ENCODE data around the gene POU3F1.

The POU3F1 gene

GRCh38 chr1:38046333-38046883 is at the start of gene POU3F1:
TSS of gene POU3F1 (minus strand) at chr1:38046793. CDS start at chr1:38046743, 50 bp downstream.
- DNase-seq = no peak

GRCh38 chr1:38095454-38095931 is 48.9 kb upstream of the POU3F1 start:
- DNase-seq = no peak

- DNase-seq = no peak
Observed at GRCh38 chr1:38094711-38095290, 48.2 kb upstream of the POU3F1 start.

GRCh38 chr1:38093569-38094520 is 47.3 kb upstream of the POU3F1 start:
- no peak for DNase-seq

- no peak for DNase-seq
Observed at GRCh38 chr1:38092256-38092655, 45.7 kb upstream of the POU3F1 start.

- DNase-seq = no peak
Observed at GRCh38 chr1:38090796-38091195, 44.2 kb upstream of the POU3F1 start.

- no peak for DNase-seq
Observed at GRCh38 chr1:38089712-38090360, 43.2 kb upstream of the POU3F1 start.

- DNase-seq = no peak
Observed at GRCh38 chr1:38088791-38089190, 42.2 kb upstream of the POU3F1 start.

GRCh38 chr1:38088366-38088765 is 41.8 kb upstream of the POU3F1 start:
- no peak for DNase-seq

GRCh38 chr1:38087676-38088075 is 41.1 kb upstream of the POU3F1 start:
- no peak for DNase-seq

- DNase-seq = no peak
Observed at GRCh38 chr1:38085666-38086330, 39.2 kb upstream of the POU3F1 start.

GRCh38 chr1:38084700-38085099 is 38.1 kb upstream of the POU3F1 start:
- no peak for DNase-seq

- DNase-seq = no peak
Observed at GRCh38 chr1:38084113-38084512, 37.5 kb upstream of the POU3F1 start.

- no peak for DNase-seq
Observed at GRCh38 chr1:38083541-38083940, 36.9 kb upstream of the POU3F1 start.

GRCh38 chr1:38082769-38083263 is 36.2 kb upstream of the POU3F1 start:
- DNase-seq = no peak

GRCh38 chr1:38079019-38079418 is 32.4 kb upstream of the POU3F1 start:
- no peak for DNase-seq

GRCh38 chr1:38077523-38078147 is 31.0 kb upstream of the POU3F1 start:
- DNase-seq = no peak

- DNase-seq = no peak
Observed at GRCh38 chr1:38076455-38076854, 29.9 kb upstream of the POU3F1 start.

- DNase-seq = no peak
Observed at GRCh38 chr1:38076038-38076437, 29.4 kb upstream of the POU3F1 start.

- no peak for DNase-seq
Observed at GRCh38 chr1:38075191-38075590, 28.6 kb upstream of the POU3F1 start.

- no peak for DNase-seq
Observed at GRCh38 chr1:38074302-38074677, 27.7 kb upstream of the POU3F1 start.

All from NCI-H1930 (cell line).